Measurements from ENCODE around the gene RPL31. TPM values are rescaled to one million over a fixed set of nuclear protein-coding genes. Genes with fewer than 3 reads are reported as not detected.

Gene RPL31
- total and polyA plus RNA-seq, 12 donors = 413 to 4,491 (median 1,112) TPM

DNA sequence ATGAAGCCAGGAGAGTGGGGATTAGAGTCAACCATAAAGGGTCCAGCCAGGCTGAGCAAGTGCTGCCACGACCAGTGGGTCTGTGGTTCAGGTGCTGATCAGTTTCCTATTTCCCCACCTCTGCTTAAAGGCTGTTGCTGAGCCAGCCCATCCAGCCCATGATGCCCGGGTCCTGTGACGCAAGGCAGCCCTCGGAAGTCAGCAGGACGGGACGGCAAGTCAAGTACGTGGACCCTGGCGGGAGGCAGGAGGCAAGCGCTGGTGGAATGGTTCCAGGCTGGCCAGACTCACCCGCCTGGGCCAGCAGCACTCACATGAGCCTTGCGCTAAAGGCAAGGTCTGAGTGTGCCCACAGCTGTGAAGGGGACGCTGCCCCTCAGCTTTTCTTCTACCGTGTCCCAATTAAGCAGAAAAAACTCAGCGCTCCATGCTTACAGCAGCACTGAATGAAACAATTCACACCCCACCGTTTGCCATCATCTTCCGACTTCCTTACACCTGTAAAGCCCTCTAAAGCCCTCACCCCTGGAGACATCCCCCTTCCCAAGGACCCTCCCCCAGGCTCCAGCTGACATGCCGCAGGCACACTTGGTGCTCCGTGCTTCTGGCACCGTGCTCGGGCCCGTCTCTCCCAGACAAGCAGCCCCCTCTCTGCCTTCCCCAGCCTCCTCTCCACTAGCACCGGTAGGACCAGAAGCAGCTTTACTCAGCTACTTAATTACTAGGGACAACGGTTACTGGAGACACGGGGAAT lies 11.3 kb upstream of the RPL31 start:
- Histone ChIP-seq H3K36me3 (replicated peaks in 1 of 2) (peaks cover 0 to 7% of the 10 kb centered on the region in 2 donors), H3K4me1 (replicated peaks in 1 of 2) (no peaks in the 10 kb centered on the region), H3K27me3 (no peaks in the 10 kb centered on the region), H3K27ac (no peak overlapping the region), H3K4me3 (no peak overlapping the region), H3K9me3 (replicated peaks in 1 of 3) (no peaks in the 10 kb centered on the region)
- TF ChIP-seq POLR2A (IDR thresholded peaks at IDR 0.05) = no peak
- TF ChIP-seq, protein P1, sequence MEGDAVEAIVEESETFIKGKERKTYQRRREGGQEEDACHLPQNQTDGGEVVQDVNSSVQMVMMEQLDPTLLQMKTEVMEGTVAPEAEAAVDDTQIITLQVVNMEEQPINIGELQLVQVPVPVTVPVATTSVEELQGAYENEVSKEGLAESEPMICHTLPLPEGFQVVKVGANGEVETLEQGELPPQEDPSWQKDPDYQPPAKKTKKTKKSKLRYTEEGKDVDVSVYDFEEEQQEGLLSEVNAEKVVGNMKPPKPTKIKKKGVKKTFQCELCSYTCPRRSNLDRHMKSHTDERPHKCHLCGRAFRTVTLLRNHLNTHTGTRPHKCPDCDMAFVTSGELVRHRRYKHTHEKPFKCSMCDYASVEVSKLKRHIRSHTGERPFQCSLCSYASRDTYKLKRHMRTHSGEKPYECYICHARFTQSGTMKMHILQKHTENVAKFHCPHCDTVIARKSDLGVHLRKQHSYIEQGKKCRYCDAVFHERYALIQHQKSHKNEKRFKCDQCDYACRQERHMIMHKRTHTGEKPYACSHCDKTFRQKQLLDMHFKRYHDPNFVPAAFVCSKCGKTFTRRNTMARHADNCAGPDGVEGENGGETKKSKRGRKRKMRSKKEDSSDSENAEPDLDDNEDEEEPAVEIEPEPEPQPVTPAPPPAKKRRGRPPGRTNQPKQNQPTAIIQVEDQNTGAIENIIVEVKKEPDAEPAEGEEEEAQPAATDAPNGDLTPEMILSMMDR (IDR thresholded peaks at IDR 0.05) = no peak
- WGBS, 4 donors = 86 to 89% (median 88%) methylated on average over 14 to 24 of the region's 24 CpGs
- intact Hi-C loops (cut with DNase I) = no loop called here
- DNase-seq = no peak

GRCh38 chr2:100991404-100991773 lies 10.7 kb upstream of the RPL31 start:
- Histone ChIP-seq H3K27ac (no peak overlapping the region), H3K4me1 (replicated peaks in 1 of 2) (no peaks in the 10 kb centered on the region), H3K4me3 (no peak overlapping the region), H3K36me3 (replicated peaks in 1 of 2) (peaks cover 0 to 7% of the 10 kb centered on the region in 2 donors), H3K9me3 (replicated peaks in 1 of 3) (no peaks in the 10 kb centered on the region), H3K27me3 (no peaks in the 10 kb centered on the region)
- no peak for TF ChIP-seq POLR2A (IDR thresholded peaks at IDR 0.05)
- TF ChIP-seq, protein P1 (IDR thresholded peaks at IDR 0.05) = no peak
- intact Hi-C loops (cut with DNase I) = no loop called here
- DNase-seq = no peak
- 86 to 91% (median 91%) methylated on average over 4 to 5 of the region's 5 CpGs for WGBS, 4 donors

- intact Hi-C loops (cut with DNase I) = no loop called here
- 86 to 93% (median 87%) methylated on average over 6 of the region's 6 CpGs for WGBS, 4 donors
- H3K36me3 ChIP-seq (replicated peaks in 1 of 2) = peaks cover 0 to 7% of the 10 kb centered on the region in 2 donors
These were observed 9.8 kb upstream of the RPL31 start for GRCh38 chr2:100992262-100992661.

GRCh38 chr2:100993294-100993693 lies 8.8 kb upstream of the RPL31 start:
- Histone ChIP-seq H3K9me3 (replicated peaks in 1 of 3) (no peaks in the 10 kb centered on the region), H3K4me1 (replicated peaks in 1 of 2) (peaks cover 3 to 9% of the 10 kb centered on the region in 2 donors), H3K36me3 (replicated peaks in 1 of 2) (peaks cover 0 to 7% of the 10 kb centered on the region in 2 donors), H3K27ac (no peak overlapping the region), H3K4me3 (no peak overlapping the region), H3K27me3 (no peaks in the 10 kb centered on the region)
- intact Hi-C loops (cut with DNase I) = no loop called here
- WGBS, 4 donors = 90 to 95% (median 91%) methylated on average over 17 of the region's 17 CpGs
- DNase-seq = no peak
- TF ChIP-seq POLR2A (IDR thresholded peaks at IDR 0.05) = no peak
- TF ChIP-seq, protein P1 (IDR thresholded peaks at IDR 0.05) = no peak

More at GRCh38 chr2:100992262-100992661, 9.8 kb upstream of the RPL31 start:
- H3K4me1 ChIP-seq (replicated peaks in 1 of 2) = no peaks in the 10 kb centered on the region
- TF ChIP-seq, protein P1 (IDR thresholded peaks at IDR 0.05) = no peak
- no peak for TF ChIP-seq POLR2A (IDR thresholded peaks at IDR 0.05)
- no peaks in the 10 kb centered on the region for H3K9me3 ChIP-seq (replicated peaks in 1 of 3)
- H3K27ac ChIP-seq = no peak overlapping the region
- H3K27me3 ChIP-seq = no peaks in the 10 kb centered on the region
- no peak for DNase-seq
- H3K4me3 ChIP-seq = no peak overlapping the region

All from adrenal gland (tissue), 12 donors.